ENCODE measurements around the gene TAF1B.

DNA sequence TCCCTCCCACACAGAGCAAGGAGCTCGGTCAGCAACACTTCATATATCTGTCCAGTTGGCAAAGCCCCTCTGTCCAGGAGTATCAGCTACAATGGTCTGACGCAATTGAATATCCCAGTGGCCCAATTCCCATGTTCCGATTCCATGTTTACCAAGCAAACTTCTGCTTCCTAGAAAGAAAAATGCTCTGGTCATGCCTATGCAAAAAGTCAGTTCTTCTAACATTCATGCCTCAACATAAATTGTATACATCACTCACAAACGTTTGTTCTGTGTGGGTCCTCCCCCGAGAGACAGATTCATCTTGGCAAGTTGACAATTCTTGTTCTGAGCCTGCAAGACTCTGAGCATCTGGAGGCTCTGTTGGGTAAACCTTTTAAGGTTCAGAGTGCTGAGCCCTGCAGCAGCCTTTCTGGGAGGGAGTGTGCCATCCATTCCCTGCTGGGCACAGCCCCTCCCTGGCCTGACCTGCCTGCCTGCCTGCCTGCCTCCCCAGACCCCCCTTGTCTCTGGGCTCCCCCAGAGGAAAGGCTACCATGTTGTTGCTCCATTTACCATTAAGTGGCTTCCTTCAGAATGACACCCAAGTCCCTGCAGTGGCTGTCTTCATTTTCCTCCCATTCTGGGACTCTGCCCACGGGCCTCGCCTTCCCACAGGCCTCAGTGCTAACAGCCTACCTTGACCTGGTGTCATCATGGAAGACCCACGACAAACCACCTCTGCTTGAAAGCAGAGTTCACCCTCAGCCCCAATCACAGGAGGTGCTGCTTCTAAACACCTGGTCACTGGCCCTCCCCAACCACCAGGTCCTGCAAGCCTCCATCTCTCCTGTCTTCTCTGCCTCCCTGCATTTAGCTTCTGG lies 37.6 kb upstream of the TAF1B start:
- no peak for TF ChIP-seq POLR2A (IDR thresholded peaks at IDR 0.05)
- TF ChIP-seq, protein P1, sequence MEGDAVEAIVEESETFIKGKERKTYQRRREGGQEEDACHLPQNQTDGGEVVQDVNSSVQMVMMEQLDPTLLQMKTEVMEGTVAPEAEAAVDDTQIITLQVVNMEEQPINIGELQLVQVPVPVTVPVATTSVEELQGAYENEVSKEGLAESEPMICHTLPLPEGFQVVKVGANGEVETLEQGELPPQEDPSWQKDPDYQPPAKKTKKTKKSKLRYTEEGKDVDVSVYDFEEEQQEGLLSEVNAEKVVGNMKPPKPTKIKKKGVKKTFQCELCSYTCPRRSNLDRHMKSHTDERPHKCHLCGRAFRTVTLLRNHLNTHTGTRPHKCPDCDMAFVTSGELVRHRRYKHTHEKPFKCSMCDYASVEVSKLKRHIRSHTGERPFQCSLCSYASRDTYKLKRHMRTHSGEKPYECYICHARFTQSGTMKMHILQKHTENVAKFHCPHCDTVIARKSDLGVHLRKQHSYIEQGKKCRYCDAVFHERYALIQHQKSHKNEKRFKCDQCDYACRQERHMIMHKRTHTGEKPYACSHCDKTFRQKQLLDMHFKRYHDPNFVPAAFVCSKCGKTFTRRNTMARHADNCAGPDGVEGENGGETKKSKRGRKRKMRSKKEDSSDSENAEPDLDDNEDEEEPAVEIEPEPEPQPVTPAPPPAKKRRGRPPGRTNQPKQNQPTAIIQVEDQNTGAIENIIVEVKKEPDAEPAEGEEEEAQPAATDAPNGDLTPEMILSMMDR (IDR thresholded peaks at IDR 0.05), result no peak

Measured in prostate gland (tissue), 2 donors.